Erythroblast (primary cell): Measurements from ENCODE around the gene RNF150.
"Not testable (repeated sequence)": the region's sequence is repeated elsewhere in the genome, so short reads cannot be mapped to it uniquely, and the experiment has no call there.

Experiments used
- DNase-seq, 2 experiments: peaks; one replicate each; lab custom pipeline; 2025; lab: John Stamatoyannopoulos, UW
- GATA1 ChIP-seq: IDR thresholded peaks from 2 replicates; pipeline ENCODE4 v1.6.1; 2011; ENCODE audit warnings: low read depth, mild to moderate bottlenecking, control low read depth, low read length, moderate library complexity
- POLR2A ChIP-seq: IDR thresholded peaks from 2 replicates; pipeline ENCODE4 v1.6.1; 2011; ENCODE audit warnings: mild to moderate bottlenecking, low read length

Gene RNF150

DNA sequence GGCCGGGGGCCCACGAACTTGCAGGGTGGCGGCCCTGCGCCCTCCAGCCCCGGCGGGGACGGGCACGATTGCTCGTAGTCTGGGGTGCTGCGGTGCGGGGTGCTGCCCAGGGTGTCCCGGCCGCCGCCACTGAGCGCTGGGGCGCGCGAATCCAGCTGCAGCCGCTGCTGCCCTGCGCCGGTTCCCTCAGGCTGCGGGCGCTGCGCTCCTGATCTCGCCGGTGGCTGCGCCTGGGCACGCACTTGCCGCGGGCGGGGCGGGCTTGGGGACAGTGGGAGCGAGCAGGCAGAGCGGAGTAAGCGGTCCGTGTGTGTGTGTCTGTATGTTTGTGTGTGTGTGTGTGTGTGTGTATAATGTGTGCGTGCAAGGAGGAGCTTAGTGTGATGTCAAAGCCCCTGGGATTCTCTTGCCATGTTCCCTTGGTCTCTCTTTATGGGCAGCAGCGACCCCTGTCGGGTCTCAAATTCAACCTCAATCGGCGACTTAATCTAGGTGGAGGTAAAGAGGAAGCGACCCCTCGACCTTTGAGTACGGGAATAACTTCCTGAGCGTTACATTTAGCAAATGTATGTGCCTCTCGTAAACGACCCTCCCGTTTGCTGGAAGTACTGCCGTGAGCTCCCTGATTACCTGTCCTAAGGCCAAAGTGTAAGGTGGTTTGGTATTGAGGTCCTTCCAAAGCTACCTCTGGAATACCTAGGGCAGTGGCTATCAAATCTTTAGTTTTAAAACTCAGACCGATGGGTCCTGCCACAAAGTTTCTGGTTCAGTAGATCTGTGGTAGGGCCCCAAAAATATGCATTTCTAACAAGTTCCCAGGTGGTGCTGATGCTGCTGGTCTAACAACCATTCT is at the start of gene RNF150:
Gene RNF150, minus strand, starts transcription at position 324 of the 853 bp plus-strand sequence.
- no peak for TF ChIP-seq POLR2A
- TF ChIP-seq GATA1, result no peak
- DNase-seq, result peak; percentile 55

DNA sequence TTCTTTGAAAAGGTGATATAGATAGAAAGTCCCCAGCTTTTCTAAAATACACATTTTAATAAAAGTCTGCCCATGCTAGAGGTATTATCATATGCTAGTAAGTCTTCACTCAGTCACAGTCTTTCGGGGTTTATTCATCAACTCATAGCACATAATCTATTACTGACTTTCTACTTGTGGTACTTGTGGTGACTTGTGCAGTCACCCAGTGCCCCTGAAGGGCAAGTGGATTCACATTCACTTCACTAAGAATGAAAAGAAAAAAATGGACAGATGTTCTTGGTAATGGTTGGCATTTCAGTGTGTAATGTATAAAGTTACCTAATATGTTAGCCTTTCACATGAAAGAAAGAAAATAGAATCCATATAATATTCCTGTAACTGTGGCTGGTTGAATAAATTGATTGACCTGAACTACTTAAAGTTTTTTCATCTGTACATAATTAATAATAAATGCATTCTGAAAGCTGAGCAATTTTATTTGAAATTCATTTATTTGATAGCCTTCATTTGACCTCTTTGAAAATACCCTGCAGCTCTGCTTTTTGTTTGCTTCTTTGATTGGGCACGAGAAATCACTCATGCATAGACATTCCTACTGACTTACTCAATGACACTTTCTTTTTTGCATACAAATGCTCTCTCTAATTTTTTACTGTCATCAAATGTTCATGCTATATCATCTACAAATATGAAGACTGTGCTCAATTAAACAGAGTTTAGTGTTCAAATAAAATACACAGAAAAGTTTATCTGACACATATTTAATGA is 47.9 kb upstream of the RNF150 start:
- no peak for TF ChIP-seq POLR2A
- TF ChIP-seq GATA1, result no peak
- no peak for DNase-seq

DNA sequence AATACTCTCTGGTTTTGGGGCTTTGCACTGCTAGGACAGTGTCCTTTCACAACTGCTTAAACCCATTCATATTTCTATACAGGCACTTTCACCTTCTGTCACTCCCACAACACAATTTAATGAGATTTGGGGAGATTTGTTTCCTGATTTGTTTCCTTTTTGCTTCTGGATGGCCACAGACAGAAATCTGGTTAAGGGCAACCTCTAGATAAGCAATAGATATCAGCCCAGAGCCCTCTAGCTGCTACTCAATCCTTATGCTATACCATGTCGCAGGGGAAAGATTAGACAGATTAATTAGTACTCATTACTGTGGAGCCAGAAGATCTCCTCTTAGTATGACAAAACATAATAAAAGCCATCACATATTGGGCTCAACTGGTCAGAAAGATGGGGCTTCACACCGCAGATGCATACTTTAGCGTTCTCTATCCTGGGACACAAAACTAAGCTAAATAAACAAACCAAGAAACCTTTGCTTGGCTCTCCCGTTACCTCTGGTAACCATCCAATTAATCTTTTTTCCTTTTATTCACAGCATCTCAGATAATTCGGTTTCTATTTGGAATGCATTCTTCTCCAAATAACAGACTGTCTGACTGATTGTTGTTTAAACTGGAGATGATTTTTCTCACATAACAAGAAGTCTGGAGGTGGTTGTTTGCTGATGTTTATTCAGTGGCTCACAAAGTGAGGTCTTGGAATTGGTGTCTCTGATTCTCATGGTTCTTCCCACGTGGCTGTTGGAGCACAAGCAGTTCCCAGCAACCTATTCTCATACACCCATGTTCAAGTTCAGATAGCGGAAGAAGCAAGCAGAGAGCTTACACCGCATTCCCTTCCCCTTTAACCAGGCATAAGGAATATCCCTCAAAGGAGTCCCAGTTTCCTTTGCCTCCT is 46.5 kb upstream of the RNF150 start:
- no peak for TF ChIP-seq GATA1
- no peak for TF ChIP-seq POLR2A
- no peak for DNase-seq

DNA sequence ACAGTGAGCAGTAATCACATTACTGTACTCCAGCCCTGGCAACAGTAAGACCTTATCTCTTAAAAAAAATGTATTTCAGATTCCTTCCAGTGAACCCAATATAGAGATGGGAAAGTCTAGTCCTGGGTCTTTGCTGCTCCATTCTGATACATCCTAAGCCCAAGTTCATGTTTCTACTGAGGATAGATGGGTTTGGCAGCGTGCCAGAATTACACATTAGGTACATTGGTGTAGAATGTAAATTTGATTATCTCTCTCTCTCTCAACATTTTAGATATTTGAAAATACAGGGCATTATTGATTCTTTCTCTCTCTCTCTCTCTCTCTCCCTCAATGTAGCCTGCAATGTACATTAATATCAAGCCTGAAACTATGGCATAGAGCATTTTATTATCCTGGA is 43.9 kb upstream of the RNF150 start:
- peak in 1 of 2 experiments; percentile 3 for DNase-seq
- TF ChIP-seq GATA1 (no peak), POLR2A (no peak)

DNA sequence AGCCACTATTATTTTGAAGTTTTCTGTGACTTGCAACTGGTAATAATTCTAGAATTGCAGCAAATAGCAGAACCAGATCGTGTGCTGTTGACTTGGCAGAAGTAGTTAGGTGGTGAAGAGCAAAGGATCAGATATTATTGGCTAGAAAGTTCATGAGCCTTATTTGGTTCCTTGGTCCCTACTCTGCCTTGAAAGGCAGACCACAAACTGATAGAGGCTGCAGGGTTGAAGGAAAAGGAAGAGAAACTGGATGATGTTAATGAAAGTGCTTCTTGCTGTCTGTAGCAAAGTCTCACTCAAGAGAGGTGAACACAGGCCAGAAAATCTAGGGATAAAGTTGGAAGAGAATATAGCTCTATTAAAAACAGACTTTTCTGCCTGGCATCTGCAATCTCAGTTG is 41.2 kb upstream of the RNF150 start:
- no peak for TF ChIP-seq GATA1
- TF ChIP-seq POLR2A, result no peak
- no peak for DNase-seq

DNA sequence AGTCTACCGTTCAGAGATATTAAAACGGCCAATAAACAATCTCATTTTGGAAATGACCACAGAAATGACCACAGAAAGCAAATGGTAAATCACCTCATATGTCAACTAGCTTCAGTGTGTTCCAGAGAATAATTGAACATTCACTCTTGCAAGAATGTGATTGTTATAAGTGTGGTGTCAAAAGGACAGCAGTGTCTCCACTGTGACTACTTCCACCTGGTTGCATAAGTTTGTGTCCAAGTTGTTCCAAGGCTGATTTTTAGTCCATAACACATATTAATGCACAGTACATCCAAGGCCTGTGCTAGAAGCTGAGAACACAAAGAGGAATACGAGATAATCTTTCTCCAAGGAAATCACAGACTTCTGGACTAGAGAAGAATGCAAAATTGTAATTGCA is 37.4 kb upstream of the RNF150 start:
- no peak for DNase-seq
- TF ChIP-seq POLR2A, result no peak
- TF ChIP-seq GATA1, result no peak

DNA sequence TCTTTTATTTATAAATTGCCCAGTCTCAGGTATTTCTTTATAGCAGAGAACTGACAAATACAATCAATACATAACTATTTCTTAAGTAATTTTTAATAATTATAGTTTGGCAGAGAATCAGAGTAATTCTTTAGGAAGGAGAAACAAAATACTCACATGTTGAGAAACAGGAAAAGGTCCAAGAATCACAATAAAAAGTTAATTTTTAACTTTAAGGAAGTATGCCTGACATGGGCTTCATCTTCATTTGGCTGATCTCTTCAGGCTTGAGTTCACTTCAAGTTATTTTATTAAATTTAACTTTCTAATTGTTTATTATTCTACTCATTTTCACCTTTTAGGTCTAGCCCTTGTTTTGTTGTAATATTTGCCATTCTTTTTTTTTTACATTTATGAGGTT is 36.1 kb upstream of the RNF150 start:
- DNase-seq, result no peak
- TF ChIP-seq POLR2A (no peak), GATA1 (no peak)

DNA sequence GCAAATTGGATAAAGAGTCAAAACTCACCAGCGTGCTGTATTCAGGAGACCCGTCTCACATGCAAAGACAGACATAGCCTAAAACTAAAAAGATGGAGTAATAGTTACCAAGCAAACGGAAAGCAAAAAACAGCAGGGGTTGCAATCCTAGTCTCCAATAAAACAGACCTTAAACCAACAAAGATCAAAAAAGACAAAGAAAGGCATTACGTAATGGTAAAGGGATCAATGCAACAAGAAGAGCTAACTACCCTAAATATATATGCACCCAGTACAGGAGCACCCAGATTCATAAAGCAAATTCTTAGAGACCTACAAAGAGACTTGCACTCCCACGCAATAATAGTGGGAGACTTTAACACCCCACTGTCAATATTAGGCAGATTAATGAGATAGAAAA is 31.7 kb upstream of the RNF150 start:
- not testable (repeated sequence) for DNase-seq

DNA sequence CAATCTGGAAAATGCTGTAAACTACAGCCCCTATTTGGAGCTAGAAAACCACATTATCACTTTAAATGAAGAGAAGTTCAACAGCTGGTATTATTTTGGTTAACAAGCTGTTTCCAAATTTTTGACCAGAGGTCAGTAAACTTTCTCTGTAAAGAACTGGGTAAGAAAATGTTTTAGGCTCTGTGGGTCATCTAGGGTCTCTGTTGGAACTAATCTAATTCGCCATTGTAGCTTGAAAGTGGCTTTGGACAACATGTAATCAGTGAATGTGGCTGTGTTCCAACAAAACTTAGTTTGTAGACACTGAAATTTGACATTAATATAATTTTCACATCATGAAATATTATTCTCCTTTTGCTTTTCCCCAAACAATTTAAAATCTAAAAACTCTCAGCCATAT is 25.8 kb upstream of the RNF150 start:
- no peak for TF ChIP-seq POLR2A
- no peak for TF ChIP-seq GATA1
- DNase-seq, result no peak

DNA sequence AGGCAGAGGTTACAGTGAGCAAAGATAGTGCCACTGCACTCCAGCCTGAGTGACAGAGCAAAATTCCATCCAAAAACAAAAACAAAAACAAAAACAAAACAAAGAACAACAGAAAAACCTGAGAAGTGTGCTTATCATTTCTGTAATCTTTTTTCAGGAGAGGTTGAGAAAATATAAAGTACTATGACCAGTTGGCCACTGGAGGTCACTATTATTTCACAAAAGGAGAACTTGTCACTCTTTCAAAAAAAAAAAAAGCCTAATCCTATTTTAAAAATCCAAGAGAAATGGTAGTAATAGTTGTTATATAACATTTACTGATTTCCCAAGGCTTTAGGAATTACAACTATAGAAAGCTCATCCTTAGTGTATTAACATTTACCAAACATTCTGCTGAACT is 24.9 kb upstream of the RNF150 start:
- TF ChIP-seq POLR2A (no peak), GATA1 (no peak)
- peak; percentile 29 to 47 for DNase-seq

DNA sequence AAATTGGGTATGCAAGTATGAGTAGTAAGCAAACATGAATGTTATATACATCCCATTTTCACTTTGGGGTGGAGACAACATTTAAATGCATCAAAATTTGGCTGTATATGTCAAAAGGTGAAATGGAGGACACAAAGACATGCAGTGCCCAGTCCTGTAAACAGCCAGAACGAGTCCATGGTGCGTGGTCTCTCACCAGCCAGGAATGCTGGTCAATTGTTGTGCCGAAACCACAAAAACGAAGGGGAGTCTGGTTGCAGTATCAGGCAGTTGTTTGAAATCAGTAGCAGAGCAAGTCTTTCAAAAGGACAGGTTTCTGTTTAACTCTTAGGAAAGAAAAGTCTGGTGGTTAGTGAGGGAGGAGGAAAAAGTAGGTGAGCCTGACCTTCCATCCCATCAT is 22.3 kb upstream of the RNF150 start:
- no peak for TF ChIP-seq POLR2A
- TF ChIP-seq GATA1, result no peak
- DNase-seq, result no peak

DNA sequence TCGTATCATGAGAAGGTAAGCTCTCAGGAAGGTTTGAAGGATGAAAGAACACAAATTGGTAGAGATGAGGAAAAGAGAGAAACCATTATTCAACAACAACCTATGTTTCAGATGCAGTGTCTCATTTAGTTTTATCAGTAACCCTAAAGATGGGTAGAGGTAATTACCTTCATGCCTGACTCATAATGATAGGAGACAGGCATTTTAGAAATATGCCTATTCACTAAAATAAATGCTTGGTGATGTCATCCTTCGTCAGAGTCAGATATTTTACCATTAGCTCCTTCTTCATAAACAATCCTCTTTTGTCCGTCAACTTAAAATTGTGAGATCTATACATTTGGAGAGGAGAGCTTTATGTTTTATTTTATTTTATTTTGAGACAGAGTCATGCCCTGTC is 21.5 kb upstream of the RNF150 start:
- no peak for DNase-seq
- TF ChIP-seq POLR2A, result no peak
- no peak for TF ChIP-seq GATA1

DNA sequence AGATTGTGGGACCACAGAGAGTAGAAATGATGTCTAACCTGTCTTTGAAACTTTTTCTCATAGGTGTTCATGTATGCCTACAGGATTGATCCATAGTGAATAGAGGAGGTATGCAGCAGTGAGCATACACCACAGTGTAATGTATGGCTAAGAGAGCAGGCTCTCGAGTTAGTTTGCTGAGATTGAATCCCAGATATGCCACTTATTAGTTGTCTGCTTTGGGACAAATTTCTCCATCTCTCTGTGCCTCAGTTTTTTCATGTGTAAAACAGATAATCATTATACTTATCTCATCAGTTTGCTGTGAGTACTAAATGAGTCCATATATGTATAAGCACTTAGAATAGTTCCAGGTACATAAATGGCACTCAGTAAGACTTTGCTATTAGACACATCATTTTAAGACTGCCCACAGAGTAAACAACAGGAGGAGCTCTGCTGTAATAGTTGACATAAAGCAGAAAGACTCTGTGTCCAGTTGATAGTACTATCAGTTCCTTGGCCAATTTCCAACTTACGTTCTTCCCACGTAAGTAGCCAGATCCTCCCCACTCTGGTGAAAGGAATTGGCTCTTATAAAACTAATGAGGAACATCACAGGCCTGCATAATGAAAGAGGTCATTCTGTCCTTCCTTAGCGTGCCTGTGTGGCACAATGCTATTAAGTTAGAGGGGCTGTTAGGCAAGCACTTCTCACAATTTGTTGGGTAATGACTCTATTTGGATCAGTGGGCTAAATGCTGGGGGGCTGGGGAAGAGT is 20.7 kb upstream of the RNF150 start:
- TF ChIP-seq GATA1, result no peak
- TF ChIP-seq POLR2A, result no peak
- peak; percentile 15 to 21 for DNase-seq
